Thymus (tissue), 11 donors: ENCODE results near the gene RTN4RL1. TPM values are rescaled to one million over a fixed set of nuclear protein-coding genes. Genes with fewer than 3 reads are reported as not detected.

Source experiments
- DNase-seq, 9 donors: peaks; one replicate each; pipeline ENCODE4 v3.0.0-alpha.2; 2013; ENCODE audit warnings: low spot score in 9 of 9, low read depth in 6 of 9, missing footprints in 1 of 9
- H3K27ac ChIP-seq, 2 donors: one replicate each; pipeline ENCODE4 v1.5.1; 2013; ENCODE audit warnings: control low read depth in 1 of 2, low read depth in 1 of 2, low read length in 1 of 2, mild to moderate bottlenecking in 1 of 2, moderate library complexity in 1 of 2
- H3K27me3 ChIP-seq, 2 donors: one replicate each; pipeline ENCODE4 v1.5.1; 2013; ENCODE audit warnings: low read length in 1 of 2; ENCODE audit not compliant: control insufficient read depth in 2 of 2, insufficient read depth in 1 of 2
- H3K36me3 ChIP-seq, 2 donors: one replicate each; pipeline ENCODE4 v1.5.1; 2013; ENCODE audit warnings: low read length in 1 of 2, mild to moderate bottlenecking in 1 of 2, moderate library complexity in 1 of 2; ENCODE audit not compliant: control insufficient read depth in 2 of 2, insufficient read depth in 2 of 2
- H3K4me1 ChIP-seq, 2 donors: one replicate each; pipeline ENCODE4 v1.5.1; 2013; ENCODE audit warnings: low read length in 2 of 2; ENCODE audit not compliant: control insufficient read depth in 2 of 2, insufficient read depth in 2 of 2
- H3K4me3 ChIP-seq, 2 donors: one replicate each; pipeline ENCODE4 v1.5.1; 2013; ENCODE audit warnings: low read length in 2 of 2, control low read depth in 1 of 2, mild to moderate bottlenecking in 1 of 2
- H3K9me3 ChIP-seq, 2 donors: one replicate each; pipeline ENCODE4 v1.5.1; 2013; ENCODE audit warnings: low read length in 1 of 2, mild to moderate bottlenecking in 1 of 2; ENCODE audit not compliant: control insufficient read depth in 2 of 2, insufficient read depth in 1 of 2
- WGBS: extraction: QIAGEN DNeasy Blood & Tissue Kit; methylation state at CpG from one replicate; pipeline ENCODE4 v1.1.7; 2013; 5-methylcytosine and 5-hydroxymethylcytosine counted together
- polyA plus RNA-seq: library from polyadenylated mRNA; stranded (reverse); fragments of 200-250 nt; gene quantifications from one replicate; pipeline ENCODE4 v1.2.3, GENCODE V29; 2013
- total RNA-seq: library from RNA; stranded (reverse); fragments of 120-200 nt; gene quantifications from one replicate; pipeline ENCODE4 v1.2.4, GENCODE V29; 2013
- donor health status: healthy.

The RTN4RL1 gene
- total and polyA plus RNA-seq, 2 donors: 0.52 to 0.68 TPM

GRCh38 chr17:2049333-2050299, 24.5 kb upstream of the RTN4RL1 start:
- peak in 6 of 9 donors; percentile 67 to 87 (median 74) for DNase-seq
- Histone ChIP-seq H3K9me3 (peaks cover 0 to 8% of the 10 kb centered on the region in 2 donors), H3K4me3 (peak overlapping the region; percentile 40 to 67), H3K27ac (peak overlapping the region in 1 of 2 donors; percentile 48), H3K36me3 (no peaks in the 10 kb centered on the region), H3K27me3 (peaks cover 55 to 66% of the 10 kb centered on the region in 2 donors), H3K4me1 (peaks cover 26 to 41% of the 10 kb centered on the region in 2 donors)
- 3% methylated on average over 104 of the region's 104 CpGs for WGBS

DNA sequence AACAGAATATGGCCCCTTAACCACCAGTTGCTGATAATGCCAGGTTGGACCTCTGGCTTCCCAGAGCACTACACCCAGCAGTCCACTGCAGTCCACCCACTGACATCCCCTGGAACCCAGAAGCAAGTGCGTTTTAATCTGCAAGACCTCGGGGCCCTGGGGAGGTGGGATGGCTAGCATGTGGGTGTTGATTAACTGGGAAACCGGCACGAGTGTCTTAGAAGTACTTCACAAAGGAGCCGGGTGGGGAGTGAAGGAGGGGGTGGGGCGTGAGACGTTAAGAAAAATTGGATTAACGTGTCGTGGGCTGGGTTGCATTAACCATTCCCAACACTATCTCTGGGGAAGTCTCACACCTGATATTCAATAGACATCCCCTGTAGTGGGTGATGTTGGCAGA, 23.7 kb upstream of the RTN4RL1 start:
- peaks cover 3% of the 10 kb centered on the region in 2 donors for H3K36me3 ChIP-seq
- no peak overlapping the region for H3K27ac ChIP-seq
- WGBS: 33% methylated on average over 9 of the region's 9 CpGs
- peak overlapping the region in 1 of 2 donors; percentile 67 for H3K4me3 ChIP-seq
- H3K4me1 ChIP-seq: peaks cover 21 to 32% of the 10 kb centered on the region in 2 donors
- no peak for DNase-seq
- H3K27me3 ChIP-seq: peaks cover 47 to 58% of the 10 kb centered on the region in 2 donors
- H3K9me3 ChIP-seq: peaks cover 0 to 8% of the 10 kb centered on the region in 2 donors

- Histone ChIP-seq H3K36me3 (peaks cover 3 to 15% of the 10 kb centered on the region in 2 donors), H3K27me3 (peaks cover 37 to 47% of the 10 kb centered on the region in 2 donors), H3K27ac (no peak overlapping the region), H3K4me3 (no peak overlapping the region), H3K4me1 (peaks cover 18 to 34% of the 10 kb centered on the region in 2 donors), H3K9me3 (peaks cover 0 to 8% of the 10 kb centered on the region in 2 donors)
- no peak for DNase-seq
- 90% methylated on average over 6 of the region's 6 CpGs for WGBS
Measured at GRCh38 chr17:2047590-2047989, 22.5 kb upstream of the RTN4RL1 start.

DNA sequence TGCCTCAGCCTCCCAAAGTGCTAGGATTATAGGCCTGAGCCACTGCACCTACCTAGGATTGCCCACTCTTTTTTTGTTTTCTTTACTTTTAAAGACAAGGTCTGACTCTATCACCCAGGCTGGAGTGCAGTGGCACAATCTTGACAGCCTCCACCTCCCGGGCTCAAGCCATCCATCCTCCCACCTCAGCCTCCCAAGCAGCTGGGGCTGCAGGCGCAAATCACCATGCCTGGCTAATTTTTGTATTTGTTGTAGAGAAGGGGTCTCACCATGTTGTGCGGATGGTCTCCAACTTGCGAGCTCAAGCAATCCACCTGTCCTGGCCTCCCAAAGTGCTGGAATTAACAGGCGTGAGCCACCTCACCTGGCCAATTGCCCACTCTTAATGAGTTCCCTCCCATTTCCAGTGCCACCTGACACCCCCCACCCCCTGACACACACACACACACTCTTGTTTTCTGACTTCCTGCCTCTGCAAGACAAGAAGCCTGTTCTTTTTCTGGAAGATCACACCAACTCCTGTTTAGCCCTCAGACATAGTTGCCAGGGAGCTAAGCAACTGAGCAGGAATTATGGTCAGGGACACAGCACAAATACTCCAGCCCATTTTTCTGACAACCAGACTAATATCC, 19.2 kb upstream of the RTN4RL1 start:
- Histone ChIP-seq H3K27me3 (peaks cover 11 to 22% of the 10 kb centered on the region in 2 donors), H3K27ac (peak overlapping the region in 1 of 2 donors; percentile 9), H3K4me1 (peaks cover 22 to 32% of the 10 kb centered on the region in 2 donors), H3K36me3 (peaks cover 6 to 19% of the 10 kb centered on the region in 2 donors), H3K9me3 (no peaks in the 10 kb centered on the region), H3K4me3 (no peak overlapping the region)
- 99% methylated on average over 5 of the region's 5 CpGs for WGBS
- no peak for DNase-seq

- no peaks in the 10 kb centered on the region for H3K9me3 ChIP-seq
- no peak overlapping the region for H3K4me3 ChIP-seq
- H3K4me1 ChIP-seq: peaks cover 17 to 26% of the 10 kb centered on the region in 2 donors
- peaks cover 6 to 16% of the 10 kb centered on the region in 2 donors for H3K27me3 ChIP-seq
- peak overlapping the region in 1 of 2 donors; percentile 25 for H3K27ac ChIP-seq
- DNase-seq: no peak
- peaks cover 6 to 19% of the 10 kb centered on the region in 2 donors for H3K36me3 ChIP-seq
- 98% methylated on average over 6 of the region's 6 CpGs for WGBS
Measured at GRCh38 chr17:2043785-2044184, 18.7 kb upstream of the RTN4RL1 start.

DNA sequence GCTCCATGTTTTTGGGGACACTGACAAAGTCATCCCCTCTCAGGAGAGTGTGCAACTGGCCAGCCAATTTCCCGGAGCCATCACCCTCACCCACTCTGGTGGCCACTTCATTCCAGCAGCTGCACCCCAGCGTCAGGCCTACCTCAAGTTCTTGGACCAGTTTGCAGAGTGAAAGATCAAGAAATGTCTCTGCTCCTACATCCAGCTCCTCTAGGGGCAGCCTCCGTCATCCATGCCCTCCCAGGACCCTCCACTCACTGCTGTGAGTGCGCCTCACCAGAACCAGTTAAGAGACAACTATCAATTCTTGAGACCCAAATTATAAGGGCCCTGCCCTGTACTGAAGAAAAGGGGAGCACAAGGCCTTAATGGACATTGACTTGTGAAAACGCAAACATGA, 17.8 kb upstream of the RTN4RL1 start:
- WGBS: 96% methylated on average over 5 of the region's 5 CpGs
- Histone ChIP-seq H3K27ac (peak overlapping the region in 1 of 2 donors; percentile 48), H3K36me3 (peaks cover 6 to 19% of the 10 kb centered on the region in 2 donors), H3K4me1 (peaks cover 15 to 23% of the 10 kb centered on the region in 2 donors), H3K9me3 (no peaks in the 10 kb centered on the region), H3K27me3 (peaks cover 0 to 8% of the 10 kb centered on the region in 2 donors), H3K4me3 (peak overlapping the region in 1 of 2 donors; percentile 54)
- no peak for DNase-seq

- WGBS: 31% methylated on average over 17 of the region's 17 CpGs
- no peak for DNase-seq
- Histone ChIP-seq H3K4me1 (peaks cover 15 to 23% of the 10 kb centered on the region in 2 donors), H3K36me3 (peaks cover 10 to 24% of the 10 kb centered on the region in 2 donors), H3K27ac (peak overlapping the region; percentile 33 to 92), H3K4me3 (peak overlapping the region; percentile 54 to 76), H3K9me3 (no peaks in the 10 kb centered on the region), H3K27me3 (peaks cover 0 to 2% of the 10 kb centered on the region in 2 donors)
Measured at GRCh38 chr17:2042390-2042847, 17.3 kb upstream of the RTN4RL1 start.

- H3K27ac ChIP-seq: peak within 1 kb of the TSS; percentile 41 to 92
- peaks cover 16 to 26% of the 10 kb centered on the region in 2 donors for H3K36me3 ChIP-seq
- H3K4me3 ChIP-seq: peak within 1 kb of the TSS; percentile 54 to 76
- no peaks in the 10 kb centered on the region for H3K9me3 ChIP-seq
- WGBS: 1% methylated on average over 92 of the region's 93 CpGs
- no peaks in the 10 kb centered on the region for H3K27me3 ChIP-seq
- peak; percentile 92 to 99 (median 97) for DNase-seq
- peaks cover 15 to 23% of the 10 kb centered on the region in 2 donors for H3K4me1 ChIP-seq
Measured at GRCh38 chr17:2041561-2042389, 16.6 kb upstream of the RTN4RL1 start, which contains the start of gene OVCA2. OVCA2 (plus strand) TSS chr17:2042022; CDS start chr17:2042048, 26 bp downstream.
